Fibroblast of the aortic adventitia (primary cell): Measurements from ENCODE around the gene SYCP2L. TPM values are rescaled to one million over a fixed set of nuclear protein-coding genes. Genes with fewer than 3 reads are reported as not detected.

ENCODE experiments used
- DNase-seq: peaks from one replicate; pipeline ENCODE4 v3.0.0-alpha.2; 2010; ENCODE audit warnings: low read depth
- H3K4me3 ChIP-seq: 2 replicates; pipeline ENCODE4 v1.5.1; 2011; ENCODE audit warnings: low read depth, mild to moderate bottlenecking, control low read depth, low read length, moderate library complexity
- CTCF ChIP-seq: IDR thresholded peaks from 2 replicates; pipeline ENCODE4 v1.5.1; 2011; ENCODE audit warnings: mild to moderate bottlenecking, low read length, control low read depth, inconsistent platforms; ENCODE audit not compliant: insufficient read depth
- total RNA-seq: library from RNA; depleted of rRNA; stranded (reverse); fragments of >200 nt; gene quantifications from 2 replicates; pipeline ENCODE4 v1.2.3, GENCODE V29; 2012; ENCODE audit warnings: low replicate concordance

SYCP2L gene
- total RNA-seq, 1 donor, result under 0.01 TPM

DNA sequence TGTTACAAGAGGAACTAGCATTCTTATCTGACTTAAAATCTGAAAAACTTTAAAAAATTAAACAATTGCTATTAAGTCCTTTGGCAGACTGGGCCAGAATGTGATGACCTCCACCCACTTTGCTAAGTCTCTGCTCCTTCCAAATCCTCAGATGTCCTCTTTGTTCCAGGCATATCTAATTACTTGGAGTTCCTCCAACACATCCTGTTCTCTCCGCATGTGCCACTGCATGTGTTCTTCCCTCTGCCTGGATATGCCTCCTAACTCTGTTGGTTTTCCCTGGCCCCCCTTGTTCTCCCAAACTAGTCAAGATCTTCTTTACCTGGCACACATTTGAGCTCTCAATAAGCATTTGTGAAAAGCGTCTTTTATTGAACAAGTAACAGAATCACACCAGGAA is 134.2 kb downstream of the SYCP2L start:
- no peak for DNase-seq
- H3K4me3 ChIP-seq, result no peak overlapping the region
- no peak for TF ChIP-seq CTCF

- H3K4me3 ChIP-seq, result no peak overlapping the region
- DNase-seq, result no peak
- no peak for TF ChIP-seq CTCF
Observed at GRCh38 chr6:11021714-11022113, 134.9 kb downstream of the SYCP2L start.

GRCh38 chr6:11023032-11023431 is 136.2 kb downstream of the SYCP2L start:
- DNase-seq, result peak; percentile 28
- no peak overlapping the region for H3K4me3 ChIP-seq
- TF ChIP-seq CTCF, result no peak

Other genes starting within 250 kb of the SYCP2L start
- gene C6orf52, start 192.4 kb upstream of the SYCP2L start, total RNA-seq, result 0.27 TPM in 1 of 2 replicates, not detected in the other
- gene PAK1IP1, start 192.1 kb upstream of the SYCP2L start, total RNA-seq, result 28.0 and 30.1 TPM in 2 replicates
- 46.4 and 156 TPM in 2 replicates for gene TMEM14C, start 164.0 kb upstream of the SYCP2L start, total RNA-seq
- 98.1 and 99.3 TPM in 2 replicates for gene TMEM14B, start 139.2 kb upstream of the SYCP2L start, total RNA-seq
- under 0.01 TPM in 1 of 2 replicates, not detected in the other for gene MAK, start 48.5 kb upstream of the SYCP2L start, total RNA-seq
- gene GCM2, start 5.0 kb upstream of the SYCP2L start, total RNA-seq, result not detected in 2 replicates
- 0.16 and 0.18 TPM in 2 replicates for gene ELOVL2, start 157.3 kb downstream of the SYCP2L start, total RNA-seq
- gene SMIM13, start 206.8 kb downstream of the SYCP2L start, total RNA-seq, result 2.3 and 8.1 TPM in 2 replicates
- gene ERVFRD-1, start 224.7 kb downstream of the SYCP2L start, total RNA-seq, result not detected in 2 replicates